H4 (cell line): ENCODE measurements around the gene HUS1. TPM values are rescaled to one million over a fixed set of nuclear protein-coding genes. Genes with fewer than 3 reads are reported as not detected.
"Not testable (repeated sequence)": the region's sequence is repeated elsewhere in the genome, so short reads cannot be mapped to it uniquely, and the experiment has no call there.

Experiments used
- DNase-seq: peaks from one replicate; pipeline ENCODE4 v3.0.0-alpha.2; 2015; ENCODE audit warnings: low spot score
- total RNA-seq: library from RNA; depleted of rRNA; stranded (reverse); fragments of >200 nt; shearing (Covaris generic); gene quantifications from 2 replicates; pipeline ENCODE4 v1.2.3, GENCODE V29; 2014; rRNA removed

HUS1 gene
- 43.4 and 43.8 TPM in 2 replicates for total RNA-seq

DNA sequence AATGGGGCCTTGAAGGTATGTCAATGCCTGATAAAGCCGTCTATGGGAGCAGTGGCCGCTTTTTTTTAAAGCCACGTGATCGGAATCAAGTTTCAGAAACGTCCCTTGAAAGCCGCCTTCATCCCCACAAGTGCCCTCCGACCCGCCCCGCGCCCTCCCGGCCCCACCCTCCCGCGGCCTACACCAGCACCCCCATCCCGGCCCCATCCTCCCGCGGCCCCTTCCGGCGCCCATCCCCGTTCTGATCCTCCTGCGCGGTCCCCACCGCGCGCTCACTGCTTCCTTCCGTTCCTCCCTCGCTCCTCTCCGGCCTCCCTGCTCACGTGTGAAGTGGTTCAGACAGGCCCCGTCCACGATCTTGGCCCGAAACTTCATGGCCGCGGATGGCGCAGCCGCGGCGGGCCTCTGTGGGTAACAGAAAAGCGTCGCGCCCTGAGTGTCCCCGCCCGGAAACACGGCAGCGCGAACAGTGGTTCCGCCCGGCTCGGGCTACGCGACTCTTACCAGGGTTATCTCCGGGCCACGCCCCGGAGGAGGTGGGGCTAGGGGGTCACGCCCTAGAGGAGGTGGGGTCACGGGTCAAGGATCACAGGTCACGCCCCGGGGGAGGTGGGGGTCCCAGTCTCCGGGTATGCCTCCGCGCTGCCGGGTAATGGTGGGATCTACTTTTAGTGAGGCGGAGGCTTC lies at the start of gene HUS1:
HUS1 (minus strand) TSS at position 471 of the 687 bp plus-strand sequence; CDS start at position 375, 96 bp downstream.
- peak; percentile 95 for DNase-seq

DNA sequence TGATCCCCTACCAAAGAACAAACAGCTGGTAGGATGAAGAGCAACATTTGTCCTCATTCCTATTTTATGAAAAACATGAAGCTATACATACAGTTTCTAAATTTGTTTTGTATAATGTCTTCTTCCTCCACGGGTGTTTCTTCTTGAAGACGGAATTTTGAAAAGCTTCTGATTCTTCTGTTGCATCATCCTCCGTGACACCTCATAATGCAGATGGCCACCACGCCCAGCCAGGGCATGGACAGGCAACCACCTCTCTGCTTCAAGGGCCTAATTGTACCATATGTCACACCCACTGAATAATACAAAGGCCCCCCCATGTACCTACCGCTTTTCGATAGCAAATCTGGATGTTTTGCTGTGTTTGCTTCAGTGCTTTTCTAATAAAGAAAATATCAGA lies 49.5 kb upstream of the HUS1 start, which contains the start of gene SUN3:
SUN3 (minus strand) TSS at position 170 of the 400 bp plus-strand sequence; CDS start at position 1, 169 bp downstream.
- DNase-seq, result no peak

DNA sequence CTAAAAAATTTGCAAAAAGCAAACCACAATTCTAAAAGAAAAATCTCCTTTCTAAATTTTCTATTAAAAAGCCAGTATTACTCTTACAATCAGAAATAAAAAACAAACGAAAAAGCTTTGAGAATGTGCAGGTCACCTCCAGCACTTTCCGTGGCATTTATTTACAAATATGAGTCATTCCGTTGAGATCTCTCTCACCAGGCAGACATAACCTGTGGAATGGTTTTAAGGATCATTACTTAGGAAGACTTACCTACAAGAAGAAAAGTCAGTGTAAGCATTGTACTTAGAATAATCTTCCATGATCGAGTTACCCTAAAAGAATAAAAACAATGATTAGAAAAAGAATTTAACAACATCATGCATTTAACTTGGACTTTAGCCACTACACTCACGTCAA lies 46.2 kb upstream of the HUS1 start:
- peak; percentile 62 for DNase-seq

DNA sequence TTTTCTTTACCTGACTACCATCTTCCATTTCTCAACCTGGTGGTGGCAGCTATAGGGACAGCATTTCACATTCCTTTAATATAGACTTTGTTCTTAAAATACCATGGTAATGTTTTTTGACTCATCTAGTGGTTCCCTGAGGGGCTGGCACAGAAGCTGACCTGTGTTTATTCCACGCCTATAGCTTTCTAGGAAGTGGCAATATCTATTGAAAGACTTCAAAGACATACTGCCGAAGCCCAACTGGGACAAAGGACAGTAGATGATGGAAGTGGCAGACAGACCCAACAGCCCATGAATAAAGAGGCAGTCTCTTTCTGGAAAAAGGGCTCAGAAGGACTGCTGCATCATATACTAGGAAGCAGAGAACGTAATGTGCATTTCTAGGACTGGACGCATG lies 38.3 kb upstream of the HUS1 start:
- no peak for DNase-seq

DNA sequence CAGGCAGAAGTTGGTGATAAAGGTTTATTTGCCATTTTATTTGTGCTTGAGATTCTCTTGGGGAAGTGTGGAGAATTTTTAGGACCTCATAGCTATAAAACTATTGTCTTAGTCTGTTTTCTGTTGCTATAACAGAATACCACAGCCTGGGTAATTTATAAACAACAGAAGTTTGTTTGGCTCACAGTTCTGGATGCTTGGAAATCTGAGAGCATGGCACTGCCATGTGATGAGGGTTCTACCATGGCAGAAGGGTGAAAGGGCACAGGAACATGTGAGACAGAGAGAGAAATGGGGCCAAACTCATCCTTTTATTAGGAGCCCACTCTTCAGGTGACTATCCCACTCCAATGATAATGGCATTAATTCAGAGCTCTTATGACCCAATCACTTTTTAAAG lies 37.2 kb upstream of the HUS1 start:
- DNase-seq, result peak; percentile 72

DNA sequence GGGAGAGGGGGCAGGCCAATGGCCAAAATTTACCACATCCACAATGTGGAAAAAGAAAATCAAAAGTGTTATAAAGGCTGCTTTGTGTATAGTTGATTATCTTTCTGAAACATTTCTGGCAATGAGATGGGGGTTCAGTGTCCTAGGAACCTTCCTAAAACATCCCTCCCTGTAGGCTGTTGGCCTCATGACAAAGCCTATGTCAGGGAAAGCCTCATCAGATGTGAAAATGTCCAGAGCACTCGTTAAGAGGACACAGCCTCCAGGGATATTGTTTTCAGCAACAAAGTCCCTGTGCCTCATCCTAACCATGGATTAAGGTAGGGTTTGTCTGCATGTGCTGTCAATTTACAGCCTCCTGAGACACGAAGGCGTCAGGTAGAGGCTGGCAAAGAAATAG lies 32.5 kb upstream of the HUS1 start:
- DNase-seq, result no peak

DNA sequence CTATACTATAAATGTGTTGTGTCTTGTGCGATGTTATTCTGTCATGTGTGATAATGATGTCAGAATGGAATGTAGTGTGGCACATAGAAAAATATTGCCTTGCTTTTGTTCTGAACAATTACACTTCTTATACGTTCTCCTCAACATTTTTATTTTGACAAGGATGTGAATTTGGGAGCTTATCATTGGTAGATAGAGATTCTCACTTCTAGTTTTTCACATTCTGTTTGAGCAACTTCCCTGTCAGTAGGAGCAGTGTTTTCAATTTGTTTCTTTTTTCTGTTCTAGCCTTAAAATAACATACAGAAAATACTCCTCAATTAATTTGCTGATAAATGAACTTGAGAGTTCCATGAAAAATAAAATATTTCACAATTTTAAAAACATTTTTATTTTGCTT lies 31.9 kb upstream of the HUS1 start:
- DNase-seq, result no peak

DNA sequence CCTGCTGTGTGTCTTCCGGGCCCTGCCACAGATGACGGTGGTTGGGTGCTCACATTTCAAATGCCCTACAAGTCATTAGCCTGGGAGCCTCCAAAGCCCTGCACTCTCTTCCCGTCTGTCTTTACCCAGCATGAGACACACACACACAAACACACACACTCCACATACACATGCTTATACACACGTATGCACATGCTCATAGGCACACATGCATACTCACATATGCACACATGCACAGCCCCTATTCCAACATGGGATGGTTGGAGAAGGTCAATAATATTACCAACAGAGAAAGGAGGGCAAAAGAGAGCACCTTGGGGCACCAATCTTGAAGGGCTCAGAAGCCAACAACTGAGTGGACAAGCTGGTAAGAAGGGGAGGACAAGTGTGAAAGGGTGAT lies 30.5 kb upstream of the HUS1 start:
- DNase-seq, result no peak

DNA sequence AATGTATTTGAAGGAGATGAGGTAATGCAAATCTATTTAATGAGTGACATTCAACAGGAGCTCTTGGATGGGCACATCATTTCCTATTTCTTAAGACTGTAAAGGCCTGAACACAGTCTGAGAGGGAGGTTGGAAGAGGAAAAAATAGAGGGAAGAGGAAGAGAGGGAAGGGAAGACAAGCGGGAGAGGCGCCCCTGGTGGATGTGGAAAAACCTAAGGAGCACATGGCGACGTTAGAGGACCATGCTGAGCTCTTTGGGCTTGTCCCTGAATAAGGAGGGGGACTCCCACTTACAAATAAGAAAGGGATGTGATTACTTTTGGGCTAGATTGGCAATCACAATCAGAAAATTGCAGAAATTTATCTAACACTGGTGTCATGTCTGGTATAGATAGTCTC lies 29.8 kb upstream of the HUS1 start:
- no peak for DNase-seq

DNA sequence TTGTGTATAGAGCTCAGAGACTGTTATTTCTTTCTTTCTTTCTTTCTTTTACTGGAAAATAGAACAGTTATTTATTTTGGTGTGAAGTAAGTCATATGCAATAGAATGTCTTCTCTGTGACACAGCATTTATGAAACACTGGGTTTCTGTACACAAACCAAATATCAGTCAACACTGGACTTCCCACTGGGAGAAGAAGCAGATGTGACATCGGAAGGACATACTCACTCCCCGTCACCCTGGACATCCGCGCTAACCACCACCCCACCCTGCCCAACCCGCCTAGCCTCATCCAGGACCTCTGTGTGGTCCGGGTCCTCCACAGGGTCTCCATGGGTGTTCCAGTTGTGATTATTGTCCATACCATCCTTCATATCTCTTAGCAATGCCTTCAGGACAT lies 27.5 kb upstream of the HUS1 start:
- DNase-seq, result no peak

DNA sequence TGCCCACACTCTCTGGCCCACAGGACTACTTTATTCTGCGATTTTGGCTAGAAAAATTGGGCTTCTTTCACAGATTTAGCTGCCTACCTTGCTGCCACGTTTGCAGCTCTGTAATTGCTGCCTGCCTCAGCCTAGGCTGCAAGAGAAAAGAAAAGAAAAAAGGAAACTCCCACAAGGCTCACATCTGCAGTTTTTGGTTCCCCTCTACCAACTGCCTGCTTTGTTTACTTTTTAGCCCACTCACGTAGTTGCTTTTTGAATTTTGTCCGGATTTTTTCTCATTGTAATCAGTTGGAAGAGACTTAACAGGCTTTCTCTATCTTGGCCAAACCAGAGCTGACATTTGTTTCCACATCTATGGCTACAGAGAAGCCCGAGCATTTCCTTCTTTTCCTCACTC lies 25.2 kb upstream of the HUS1 start:
- no peak for DNase-seq

DNA sequence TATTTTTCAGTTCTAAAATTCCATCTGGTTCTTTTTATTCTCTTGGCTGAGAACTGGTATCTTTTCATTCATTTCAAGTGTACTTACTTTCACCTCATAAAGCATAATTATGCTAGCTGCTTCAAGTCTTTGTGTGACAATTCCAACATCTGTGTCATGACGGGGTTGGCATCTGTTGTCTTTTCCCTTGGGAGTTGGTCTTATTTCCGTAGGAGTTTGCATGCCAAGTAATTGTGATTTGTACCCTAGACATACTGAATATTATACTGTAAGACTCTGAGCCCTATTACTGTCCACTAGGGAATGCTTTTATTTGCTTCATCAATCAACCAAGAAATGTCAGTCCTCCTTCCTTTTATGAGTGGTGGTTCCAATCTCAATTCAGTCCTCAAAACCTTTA lies 24.6 kb upstream of the HUS1 start:
- DNase-seq, result no peak

DNA sequence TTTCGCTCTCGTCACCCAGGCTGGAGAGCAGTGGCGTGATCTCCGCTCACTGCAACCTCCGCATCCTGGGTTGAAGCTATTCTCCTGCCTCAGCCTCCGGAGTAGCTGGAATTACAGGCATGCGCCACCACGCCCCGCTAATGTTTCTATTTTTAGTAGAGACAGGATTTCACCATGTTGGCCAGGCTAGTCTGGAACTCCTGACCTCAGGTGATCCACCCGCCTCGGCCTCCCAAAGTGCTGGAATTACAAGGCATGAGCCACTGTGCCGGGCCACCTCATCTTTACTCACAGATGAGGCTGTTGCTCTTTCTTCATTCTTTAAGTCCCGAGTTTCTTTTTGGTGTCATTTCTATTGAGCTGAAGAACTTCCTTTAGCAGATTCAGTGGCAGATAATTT lies 20.7 kb upstream of the HUS1 start:
- peak; percentile 47 for DNase-seq

DNA sequence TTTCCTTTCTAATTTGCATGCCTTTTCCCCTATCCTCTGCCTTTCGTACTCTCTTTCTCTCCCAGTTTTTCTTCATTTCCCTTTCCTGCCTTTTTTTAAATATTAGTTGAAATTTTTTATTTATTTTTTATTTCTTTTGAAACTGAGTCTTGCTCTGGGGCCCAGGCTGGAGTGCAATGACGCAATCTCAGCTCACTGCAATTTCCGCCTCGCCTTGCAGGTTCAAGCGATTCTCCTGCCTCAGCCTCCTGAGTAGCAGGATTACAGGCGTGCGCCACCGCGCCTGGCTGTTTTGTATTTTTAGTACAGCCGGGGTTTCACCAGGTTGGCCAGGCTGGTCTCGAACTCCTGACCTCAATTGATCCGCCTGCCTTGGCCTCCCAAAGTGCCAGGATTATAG lies 20.0 kb upstream of the HUS1 start:
- no peak for DNase-seq

DNA sequence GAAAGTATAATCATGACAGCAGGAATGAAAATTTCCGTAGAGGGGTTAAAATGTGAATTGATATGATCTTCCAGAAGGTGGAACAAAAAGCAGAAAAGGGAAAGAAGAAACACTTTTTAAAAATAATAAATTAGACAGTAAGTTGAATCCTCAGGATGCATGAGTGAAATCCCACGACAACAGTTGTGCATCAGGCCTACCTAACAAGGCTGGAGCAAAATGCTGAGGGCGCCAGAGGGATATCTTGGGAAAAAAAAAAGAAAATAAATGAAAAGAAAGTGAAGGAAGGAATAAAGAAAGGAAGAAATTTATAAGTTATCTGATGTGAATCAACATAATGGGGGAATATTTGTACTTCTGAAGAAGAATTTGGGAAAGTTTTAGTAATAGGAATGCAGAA lies 13.0 kb upstream of the HUS1 start:
- no peak for DNase-seq

DNA sequence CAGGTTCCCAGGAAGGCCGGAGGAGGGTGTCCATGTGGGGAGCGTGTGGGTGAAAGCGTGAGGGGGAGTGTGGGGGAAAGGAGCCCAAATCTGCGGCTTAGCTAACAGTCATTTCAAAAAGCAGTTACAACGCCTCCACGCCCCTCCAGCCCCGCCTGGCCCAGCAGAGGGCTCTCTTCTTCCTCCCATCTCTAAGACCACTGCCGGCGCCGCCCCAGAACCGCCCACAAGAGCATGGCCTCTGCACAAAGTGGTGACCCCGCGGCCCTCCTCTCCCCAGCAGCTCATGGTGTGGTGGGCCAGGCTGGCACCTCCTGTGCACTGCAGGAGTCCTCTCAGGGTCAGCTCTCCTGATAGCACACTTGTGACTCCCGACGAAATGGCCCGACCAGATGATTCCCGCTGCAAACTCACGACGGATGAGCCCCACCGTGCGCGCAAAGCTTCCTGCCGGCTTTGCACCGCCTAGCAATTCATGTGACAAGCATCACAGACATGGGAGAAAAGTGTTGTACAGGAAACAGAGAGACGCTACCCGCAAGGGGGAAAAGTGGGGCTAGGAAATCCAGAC lies 12.4 kb upstream of the HUS1 start:
- peak; percentile 51 for DNase-seq

DNA sequence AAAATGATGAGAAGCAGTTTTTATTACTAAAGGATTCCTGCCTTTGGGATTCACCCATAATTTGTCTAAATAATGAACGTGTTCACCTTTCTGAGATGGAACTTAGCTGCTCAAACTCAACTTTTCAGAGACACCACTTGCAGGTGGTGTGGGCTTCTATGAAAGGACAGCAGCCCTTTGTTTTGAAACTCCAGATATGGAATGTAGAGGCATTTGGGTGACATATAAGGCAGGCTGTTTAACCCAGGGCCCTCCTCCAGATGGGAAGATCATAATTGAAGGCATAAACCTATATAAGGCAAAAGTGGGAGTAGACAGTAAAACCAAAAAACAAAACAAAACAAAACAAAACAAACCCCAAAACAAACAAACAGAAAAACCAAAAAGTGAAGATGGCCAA lies 11.9 kb upstream of the HUS1 start:
- DNase-seq, result no peak

DNA sequence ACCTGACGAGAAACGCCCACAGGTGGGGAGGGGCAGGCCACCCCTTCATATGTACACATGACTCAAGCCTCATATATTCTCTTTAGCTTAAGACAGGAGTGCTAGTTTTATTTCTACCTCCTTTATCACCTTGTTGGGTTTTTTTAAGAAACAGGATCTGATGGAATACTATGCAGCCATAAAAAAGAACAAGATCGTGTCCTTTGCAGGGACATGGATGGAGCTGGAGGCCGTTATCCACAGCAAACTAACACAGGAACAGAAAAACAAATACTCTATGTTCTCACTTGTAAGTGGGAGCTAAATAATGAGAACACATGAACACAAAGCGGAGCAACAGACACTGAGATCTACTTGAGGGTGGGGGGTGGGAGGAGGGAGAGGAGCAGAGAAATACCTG lies 11.2 kb upstream of the HUS1 start:
- no peak for DNase-seq

DNA sequence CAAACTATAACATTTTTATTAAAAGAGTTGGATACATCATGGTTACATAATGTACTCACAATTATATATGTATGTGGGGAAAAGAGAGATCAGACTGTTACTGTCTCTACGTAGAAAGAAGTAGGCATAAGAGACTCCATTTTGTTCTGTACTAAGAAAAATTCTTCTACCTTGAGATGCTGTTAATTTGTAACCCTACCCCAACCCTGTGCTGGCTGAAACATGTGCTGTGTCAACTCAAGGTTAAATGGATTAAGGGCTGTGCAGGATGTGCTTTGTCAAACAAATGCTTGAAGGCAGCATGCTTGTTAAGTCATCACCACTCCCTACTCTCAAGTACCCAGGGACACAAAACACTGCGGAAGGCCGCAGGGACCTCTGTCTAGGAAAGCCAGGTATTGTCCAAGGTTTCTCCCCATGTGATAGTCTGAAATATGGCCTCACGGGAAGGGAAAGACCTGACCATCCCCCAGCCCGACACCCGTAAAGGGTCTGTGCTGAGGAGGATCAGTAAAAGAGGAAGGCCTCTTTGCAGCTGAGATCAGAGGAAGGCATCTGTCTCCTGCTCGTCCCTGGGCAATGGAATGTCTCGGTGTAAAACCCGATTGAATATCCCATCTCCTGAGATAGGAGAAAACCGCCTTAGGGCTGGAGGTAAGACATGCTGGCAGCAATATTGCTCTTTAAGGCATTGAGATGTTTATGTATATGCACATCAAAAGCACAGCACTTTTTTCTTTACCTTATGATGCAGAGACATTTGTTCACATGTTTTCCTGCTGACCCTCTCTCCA lies 10.4 kb upstream of the HUS1 start:
- not testable (repeated sequence) for DNase-seq

DNA sequence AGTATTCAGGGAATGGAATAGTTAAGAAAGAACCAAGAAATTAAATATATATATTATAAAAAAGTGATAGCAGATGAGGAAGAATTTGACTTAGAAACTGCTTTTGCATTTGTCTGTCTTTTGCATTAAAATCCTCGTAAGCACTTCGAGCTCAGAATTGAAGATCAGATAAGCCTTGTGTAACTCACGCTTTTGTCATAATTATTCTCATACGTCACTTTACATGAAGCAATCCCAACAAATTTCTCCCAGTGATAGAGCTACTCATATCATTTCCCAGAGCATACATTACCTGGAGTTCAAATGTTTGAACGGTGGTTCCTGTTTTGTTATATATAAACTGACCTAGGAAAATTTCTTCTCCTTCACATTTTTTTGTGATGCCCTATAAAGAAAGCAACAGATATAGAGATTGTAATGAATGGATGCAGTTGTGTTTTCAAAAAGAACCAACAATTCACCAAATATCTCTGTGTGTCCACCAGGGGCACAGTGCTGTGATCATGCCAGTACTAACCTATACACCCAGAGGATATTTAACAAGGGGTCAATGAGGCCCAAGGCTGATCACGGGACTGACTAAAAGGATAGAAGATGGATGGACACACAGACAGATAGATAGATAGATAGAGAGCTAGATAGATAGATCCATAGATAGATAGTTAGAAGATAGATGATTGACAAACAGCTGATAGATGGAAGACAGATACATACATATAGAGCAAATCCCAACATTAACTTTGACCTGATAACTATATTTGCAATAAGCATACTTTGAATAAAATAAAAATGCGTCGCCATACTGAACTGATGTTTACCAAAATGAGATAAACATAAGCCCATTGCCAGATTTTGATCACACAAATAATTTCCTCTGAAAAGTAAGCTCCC lies 9.3 kb upstream of the HUS1 start:
- DNase-seq, result no peak

DNA sequence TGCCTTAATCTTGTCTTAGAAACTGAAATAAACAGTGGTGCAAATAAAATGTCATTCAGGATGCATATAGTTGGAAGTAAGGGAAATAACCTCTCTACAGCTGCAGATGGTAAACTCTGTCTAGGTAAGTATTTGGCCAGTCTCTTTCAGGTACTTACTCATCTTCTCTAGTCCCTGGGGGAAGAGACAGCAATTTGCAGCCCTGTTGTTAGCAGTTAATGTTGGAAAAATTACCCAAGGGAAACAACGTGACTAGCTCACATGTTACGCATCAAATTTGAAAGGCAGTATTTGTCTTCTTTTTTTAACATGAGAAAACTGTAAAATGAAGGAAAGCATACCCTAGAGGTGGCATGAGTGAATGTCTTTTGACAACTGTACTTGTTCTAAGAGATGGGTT lies 3.2 kb upstream of the HUS1 start:
- no peak for DNase-seq

DNA sequence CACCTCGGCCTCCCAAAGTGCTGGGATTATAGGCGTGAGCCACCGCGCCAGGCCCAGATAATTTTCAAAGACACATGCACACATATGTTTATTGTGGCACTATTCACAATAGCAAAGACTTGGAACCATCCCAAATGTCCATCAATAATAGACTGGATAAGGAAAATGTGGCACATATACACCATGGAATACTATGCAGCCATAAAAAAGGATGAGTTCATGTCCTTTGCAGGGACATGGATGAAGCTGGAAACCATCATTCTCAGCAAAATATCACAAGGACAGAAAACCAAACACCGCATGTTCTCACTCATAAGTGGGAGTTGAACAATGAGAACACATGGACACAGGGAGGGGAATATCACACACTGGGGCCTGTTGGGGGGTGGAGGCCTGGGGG lies 1.2 kb upstream of the HUS1 start:
- not testable (repeated sequence) for DNase-seq
